DND-41 (cell line): ENCODE results near the gene HYDIN.

Source experiments
- ATAC-seq: fragments of 200-7000 bp; cut with Tn5 transposase; 3 replicates; pipeline ENCODE4 v1.9.1; 2021; ENCODE audit warnings: low read depth; ENCODE audit not compliant: insufficient read depth
- DNase-seq: peaks from one replicate; pipeline ENCODE4 v3.0.0-alpha.2; 2020
- H2AFZ ChIP-seq: 2 replicates; pipeline ENCODE4 v1.6.0; 2012; ENCODE audit warnings: low read depth, low read length
- H3K27ac ChIP-seq: 2 replicates; pipeline ENCODE4 v1.5.1; 2012; ENCODE audit warnings: low read length, inconsistent platforms
- H3K27me3 ChIP-seq: fragments of 200-600 bp; sonication (generic); 2 replicates; pipeline ENCODE4 v1.6.0; 2012; ENCODE audit warnings: low read length, mild to moderate bottlenecking, inconsistent platforms; ENCODE audit not compliant: insufficient read depth, poor library complexity
- H3K36me3 ChIP-seq: 2 replicates; pipeline ENCODE4 v1.5.1; 2012; ENCODE audit warnings: low read length, inconsistent platforms; ENCODE audit not compliant: insufficient read depth
- H3K4me1 ChIP-seq: 2 replicates; pipeline ENCODE4 v1.5.1; 2012; ENCODE audit warnings: mild to moderate bottlenecking, low read length; ENCODE audit not compliant: insufficient read depth
- H3K4me2 ChIP-seq: 2 replicates; pipeline ENCODE4 v1.6.0; 2012; ENCODE audit warnings: mild to moderate bottlenecking, moderate library complexity, low read length, inconsistent platforms; ENCODE audit not compliant: insufficient read depth
- H3K4me3 ChIP-seq, 2 experiments: fragments of 200-600 bp in 1 of 2; shearing (Covaris generic) in 1 of 2; 2 replicates each; pipeline ENCODE4 v1.5.1; 2012 to 2016; ENCODE audit warnings: inconsistent platforms in 2 of 2, low read length in 2 of 2, mild to moderate bottlenecking in 2 of 2, low read depth in 1 of 2, moderate library complexity in 1 of 2
- H3K79me2 ChIP-seq: 2 replicates; pipeline ENCODE4 v1.6.0; 2012; ENCODE audit warnings: low read length, inconsistent platforms; ENCODE audit not compliant: insufficient read depth
- H3K9ac ChIP-seq: 2 replicates; pipeline ENCODE4 v1.6.0; 2012; ENCODE audit warnings: low read depth, mild to moderate bottlenecking, inconsistent platforms, low read length, moderate library complexity
- H3K9me3 ChIP-seq: 2 replicates; pipeline ENCODE4 v1.5.1; 2012; ENCODE audit warnings: low read length, moderate library complexity, mild to moderate bottlenecking, inconsistent platforms; ENCODE audit not compliant: insufficient read depth, severe bottlenecking
- H4K20me1 ChIP-seq: 2 replicates; pipeline ENCODE4 v1.6.0; 2012; ENCODE audit warnings: low read length; ENCODE audit not compliant: insufficient read depth
- CTCF ChIP-seq: IDR thresholded peaks from 2 replicates; pipeline ENCODE4 v1.5.1; 2012; ENCODE audit warnings: borderline replicate concordance, low read length, moderate library complexity, mild to moderate bottlenecking; ENCODE audit not compliant: poor library complexity, severe bottlenecking; ENCODE audit errors: extremely low read depth
- EZH2 ChIP-seq: IDR thresholded peaks from 3 replicates; pipeline ENCODE4 v1.6.1; 2012; ENCODE audit warnings: borderline replicate concordance, low read depth, mild to moderate bottlenecking, moderate library complexity, low read length, inconsistent platforms; ENCODE audit not compliant: severe bottlenecking

The HYDIN gene

GRCh38 chr16:71216714-71217113 is 13.8 kb downstream of the HYDIN start:
- TF ChIP-seq EZH2 (no peak), CTCF (no peak)
- Histone ChIP-seq H2AFZ (no peak overlapping the region), H3K9ac (no peak overlapping the region), H4K20me1 (no peaks in the 10 kb centered on the region), H3K27ac (no peak overlapping the region), H3K79me2 (no peaks in the 10 kb centered on the region), H3K4me1 (peaks cover 8% of the 10 kb centered on the region), H3K36me3 (no peaks in the 10 kb centered on the region), H3K9me3 (no peaks in the 10 kb centered on the region), H3K27me3 (no peaks in the 10 kb centered on the region), H3K4me3 (no peak overlapping the region), H3K4me2 (no peak overlapping the region)
- DNase-seq (no peak), ATAC-seq (no peak)

- Histone ChIP-seq H3K9ac (no peak overlapping the region), H3K9me3 (no peaks in the 10 kb centered on the region), H3K36me3 (no peaks in the 10 kb centered on the region), H3K27me3 (no peaks in the 10 kb centered on the region), H2AFZ (no peak overlapping the region), H3K4me2 (no peak overlapping the region), H3K4me1 (peaks cover 8% of the 10 kb centered on the region), H3K79me2 (no peaks in the 10 kb centered on the region), H4K20me1 (no peaks in the 10 kb centered on the region), H3K27ac (no peak overlapping the region), H3K4me3 (no peak overlapping the region)
- peak; percentile 54; the same call in 1 of the 3 replicates for ATAC-seq
- no peak for DNase-seq
- no peak for TF ChIP-seq EZH2
- peak; percentile 40 for TF ChIP-seq CTCF
Observed at GRCh38 chr16:71214746-71215381, 15.7 kb downstream of the HYDIN start.

- Histone ChIP-seq H2AFZ (no peak overlapping the region), H3K4me2 (no peak overlapping the region), H3K27me3 (no peaks in the 10 kb centered on the region), H3K4me3 (no peak overlapping the region), H3K4me1 (no peaks in the 10 kb centered on the region), H3K36me3 (no peaks in the 10 kb centered on the region), H3K79me2 (no peaks in the 10 kb centered on the region), H3K9ac (no peak overlapping the region), H3K27ac (no peak overlapping the region), H3K9me3 (peaks cover 9% of the 10 kb centered on the region), H4K20me1 (no peaks in the 10 kb centered on the region)
- TF ChIP-seq CTCF = no peak
- no peak for TF ChIP-seq EZH2
- no peak for ATAC-seq
- no peak for DNase-seq
Observed at GRCh38 chr16:71205482-71206131, 24.9 kb downstream of the HYDIN start.
